Measurements from ENCODE around the gene FAM9A.

Gene FAM9A

GRCh38 chrX:8848441-8848840, 47.3 kb upstream of the FAM9A start:
- H3K9me3 ChIP-seq = no peaks in the 10 kb centered on the region
- H3K27ac ChIP-seq = no peak overlapping the region
- TF ChIP-seq, protein P1, sequence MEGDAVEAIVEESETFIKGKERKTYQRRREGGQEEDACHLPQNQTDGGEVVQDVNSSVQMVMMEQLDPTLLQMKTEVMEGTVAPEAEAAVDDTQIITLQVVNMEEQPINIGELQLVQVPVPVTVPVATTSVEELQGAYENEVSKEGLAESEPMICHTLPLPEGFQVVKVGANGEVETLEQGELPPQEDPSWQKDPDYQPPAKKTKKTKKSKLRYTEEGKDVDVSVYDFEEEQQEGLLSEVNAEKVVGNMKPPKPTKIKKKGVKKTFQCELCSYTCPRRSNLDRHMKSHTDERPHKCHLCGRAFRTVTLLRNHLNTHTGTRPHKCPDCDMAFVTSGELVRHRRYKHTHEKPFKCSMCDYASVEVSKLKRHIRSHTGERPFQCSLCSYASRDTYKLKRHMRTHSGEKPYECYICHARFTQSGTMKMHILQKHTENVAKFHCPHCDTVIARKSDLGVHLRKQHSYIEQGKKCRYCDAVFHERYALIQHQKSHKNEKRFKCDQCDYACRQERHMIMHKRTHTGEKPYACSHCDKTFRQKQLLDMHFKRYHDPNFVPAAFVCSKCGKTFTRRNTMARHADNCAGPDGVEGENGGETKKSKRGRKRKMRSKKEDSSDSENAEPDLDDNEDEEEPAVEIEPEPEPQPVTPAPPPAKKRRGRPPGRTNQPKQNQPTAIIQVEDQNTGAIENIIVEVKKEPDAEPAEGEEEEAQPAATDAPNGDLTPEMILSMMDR (IDR thresholded peaks at IDR 0.05) = no peak
- peaks cover 6% of the 10 kb centered on the region for H3K27me3 ChIP-seq
- H3K4me1 ChIP-seq (ENCODE audit: control insufficient read depth in 1 of 2, insufficient read depth in 1 of 2, low read depth in 1 of 2, low read length in 1 of 2) = no peaks in the 10 kb centered on the region
- no peak overlapping the region for H3K4me3 ChIP-seq (ENCODE audit: low read depth in 1 of 2, low read length in 1 of 2)
- H3K36me3 ChIP-seq = no peaks in the 10 kb centered on the region

GRCh38 chrX:8847360-8847759, 46.2 kb upstream of the FAM9A start:
- TF ChIP-seq, protein P1 (IDR thresholded peaks at IDR 0.05) = no peak
- H3K4me1 ChIP-seq (ENCODE audit: control insufficient read depth in 1 of 2, insufficient read depth in 1 of 2, low read depth in 1 of 2, low read length in 1 of 2) = no peaks in the 10 kb centered on the region

DNA sequence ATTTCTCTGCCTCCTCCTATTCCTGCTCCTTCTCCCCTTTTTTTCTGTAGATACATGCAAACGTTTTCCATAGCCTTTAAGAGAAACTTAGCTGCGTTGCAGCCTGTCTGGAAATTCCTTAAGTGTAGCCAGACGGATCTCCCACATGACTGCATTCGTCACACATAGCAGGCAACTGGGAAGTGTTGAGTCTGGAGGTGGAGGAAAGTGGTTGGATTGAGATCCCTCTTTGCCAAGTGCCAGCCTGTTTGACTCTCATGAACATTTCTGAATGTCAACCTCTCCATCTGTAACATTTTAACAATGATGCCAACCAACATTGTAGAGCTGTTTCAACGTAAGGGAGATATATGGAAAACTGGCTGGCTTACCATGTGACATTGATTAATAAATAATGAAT, 45.1 kb upstream of the FAM9A start:
- no peaks in the 10 kb centered on the region for H3K9me3 ChIP-seq
- H3K4me1 ChIP-seq (ENCODE audit: control insufficient read depth in 1 of 2, insufficient read depth in 1 of 2, low read depth in 1 of 2, low read length in 1 of 2) = no peaks in the 10 kb centered on the region
- no peaks in the 10 kb centered on the region for H3K36me3 ChIP-seq
- no peak overlapping the region for H3K27ac ChIP-seq
- peaks cover 6% of the 10 kb centered on the region for H3K27me3 ChIP-seq
- TF ChIP-seq, protein P1 (IDR thresholded peaks at IDR 0.05) = no peak
- no peak overlapping the region for H3K4me3 ChIP-seq (ENCODE audit: low read depth in 1 of 2, low read length in 1 of 2)

More at GRCh38 chrX:8847360-8847759, 46.2 kb upstream of the FAM9A start:
- no peaks in the 10 kb centered on the region for H3K36me3 ChIP-seq
- no peak overlapping the region for H3K27ac ChIP-seq
- H3K27me3 ChIP-seq = peaks cover 6% of the 10 kb centered on the region
- H3K4me3 ChIP-seq (ENCODE audit: low read depth in 1 of 2, low read length in 1 of 2) = no peak overlapping the region
- H3K9me3 ChIP-seq = no peaks in the 10 kb centered on the region

DNA sequence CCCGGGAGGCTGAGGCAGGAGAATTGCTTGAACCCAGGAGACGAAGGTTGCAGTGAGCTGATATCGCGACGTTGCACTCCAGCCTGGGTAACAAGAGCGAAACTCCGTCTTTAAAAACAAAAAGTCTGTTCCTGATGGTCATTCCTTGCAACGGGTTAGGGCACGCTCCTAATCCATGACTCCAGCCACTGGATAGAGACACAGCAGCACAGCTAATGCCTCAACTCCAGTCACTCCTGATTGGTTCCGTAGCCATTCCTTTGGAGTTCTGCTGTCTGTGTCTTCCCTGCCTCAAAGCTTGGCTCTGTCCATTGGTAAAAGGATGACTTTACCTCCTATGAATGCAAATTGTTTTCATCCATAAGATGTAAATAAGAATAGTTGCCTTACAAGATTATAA, 44.3 kb upstream of the FAM9A start:
- H3K4me1 ChIP-seq (ENCODE audit: control insufficient read depth in 1 of 2, insufficient read depth in 1 of 2, low read depth in 1 of 2, low read length in 1 of 2) = no peaks in the 10 kb centered on the region
- no peak overlapping the region for H3K4me3 ChIP-seq (ENCODE audit: low read depth in 1 of 2, low read length in 1 of 2)
- TF ChIP-seq, protein P1 (IDR thresholded peaks at IDR 0.05) = no peak
- H3K27ac ChIP-seq = no peak overlapping the region
- H3K36me3 ChIP-seq = no peaks in the 10 kb centered on the region
- H3K9me3 ChIP-seq = no peaks in the 10 kb centered on the region
- H3K27me3 ChIP-seq = peaks cover 6% of the 10 kb centered on the region

GRCh38 chrX:8845060-8845459, 43.9 kb upstream of the FAM9A start:
- Histone ChIP-seq H3K27ac (no peak overlapping the region), H3K4me1 (ENCODE audit: control insufficient read depth in 1 of 2, insufficient read depth in 1 of 2, low read depth in 1 of 2, low read length in 1 of 2) (no peaks in the 10 kb centered on the region), H3K9me3 (no peaks in the 10 kb centered on the region), H3K27me3 (peaks cover 4% of the 10 kb centered on the region), H3K4me3 (ENCODE audit: low read depth in 1 of 2, low read length in 1 of 2) (no peak overlapping the region), H3K36me3 (no peaks in the 10 kb centered on the region)
- TF ChIP-seq, protein P1 (IDR thresholded peaks at IDR 0.05) = no peak

- H3K9me3 ChIP-seq = no peaks in the 10 kb centered on the region
- TF ChIP-seq, protein P1 (IDR thresholded peaks at IDR 0.05) = no peak
- no peak overlapping the region for H3K27ac ChIP-seq
- H3K4me1 ChIP-seq (ENCODE audit: control insufficient read depth in 1 of 2, insufficient read depth in 1 of 2, low read depth in 1 of 2, low read length in 1 of 2) = no peaks in the 10 kb centered on the region
- H3K36me3 ChIP-seq = no peaks in the 10 kb centered on the region
- H3K27me3 ChIP-seq = peaks cover 3% of the 10 kb centered on the region
- H3K4me3 ChIP-seq (ENCODE audit: low read depth in 1 of 2, low read length in 1 of 2) = no peak overlapping the region
Observed at GRCh38 chrX:8844157-8844556, 43.0 kb upstream of the FAM9A start.

All from neutrophil (primary cell).